NB4 (cell line): ENCODE measurements around the gene FANK1.

Experiments used
- CTCF ChIP-seq: IDR thresholded peaks from one replicate; pipeline ENCODE4 v1.5.1; 2012; ENCODE audit warnings: low read depth, low read length
- MAX ChIP-seq: IDR thresholded peaks from 2 replicates; pipeline ENCODE4 v1.6.1; 2011; ENCODE audit warnings: low read depth, low read length
- MYC ChIP-seq: IDR thresholded peaks from 2 replicates; pipeline ENCODE4 v1.6.1; 2011; ENCODE audit warnings: low read depth, low read length
- POLR2A ChIP-seq: IDR thresholded peaks from 2 replicates; pipeline ENCODE4 v1.6.1; 2011; ENCODE audit warnings: mild to moderate bottlenecking; ENCODE audit not compliant: insufficient read length; ENCODE audit errors: extremely low read depth

GRCh38 chr10:125984346-125984745 lies 88.0 kb downstream of the FANK1 start:
- TF ChIP-seq MAX (no peak), CTCF (no peak), POLR2A (no peak), MYC (no peak)
